Epithelial cell of esophagus (primary cell): ENCODE measurements around the gene ASF1A.
"Not testable (repeated sequence)": the region's sequence is repeated elsewhere in the genome, so short reads cannot be mapped to it uniquely, and the experiment has no call there.

Experiments
- DNase-seq: peaks from one replicate; pipeline ENCODE4 v3.0.0; 2010; ENCODE audit warnings: low read depth
- H3K4me3 ChIP-seq: 2 replicates; pipeline ENCODE4 v1.5.1; 2011; ENCODE audit warnings: mild to moderate bottlenecking, low read length, control low read depth
- TF ChIP-seq, protein P1 (sequence below): IDR thresholded peaks from 2 replicates; pipeline ENCODE4 v1.5.1; 2011; ENCODE audit warnings: low read depth, mild to moderate bottlenecking, low read length, control low read depth, inconsistent platforms; ENCODE audit not compliant: insufficient read depth; ENCODE audit errors: missing control alignments

ASF1A gene

GRCh38 chr6:118862443-118862842 lies 31.5 kb upstream of the ASF1A start:
- TF ChIP-seq, protein P1, sequence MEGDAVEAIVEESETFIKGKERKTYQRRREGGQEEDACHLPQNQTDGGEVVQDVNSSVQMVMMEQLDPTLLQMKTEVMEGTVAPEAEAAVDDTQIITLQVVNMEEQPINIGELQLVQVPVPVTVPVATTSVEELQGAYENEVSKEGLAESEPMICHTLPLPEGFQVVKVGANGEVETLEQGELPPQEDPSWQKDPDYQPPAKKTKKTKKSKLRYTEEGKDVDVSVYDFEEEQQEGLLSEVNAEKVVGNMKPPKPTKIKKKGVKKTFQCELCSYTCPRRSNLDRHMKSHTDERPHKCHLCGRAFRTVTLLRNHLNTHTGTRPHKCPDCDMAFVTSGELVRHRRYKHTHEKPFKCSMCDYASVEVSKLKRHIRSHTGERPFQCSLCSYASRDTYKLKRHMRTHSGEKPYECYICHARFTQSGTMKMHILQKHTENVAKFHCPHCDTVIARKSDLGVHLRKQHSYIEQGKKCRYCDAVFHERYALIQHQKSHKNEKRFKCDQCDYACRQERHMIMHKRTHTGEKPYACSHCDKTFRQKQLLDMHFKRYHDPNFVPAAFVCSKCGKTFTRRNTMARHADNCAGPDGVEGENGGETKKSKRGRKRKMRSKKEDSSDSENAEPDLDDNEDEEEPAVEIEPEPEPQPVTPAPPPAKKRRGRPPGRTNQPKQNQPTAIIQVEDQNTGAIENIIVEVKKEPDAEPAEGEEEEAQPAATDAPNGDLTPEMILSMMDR, result no peak
- H3K4me3 ChIP-seq, result no peak overlapping the region
- no peak for DNase-seq

DNA sequence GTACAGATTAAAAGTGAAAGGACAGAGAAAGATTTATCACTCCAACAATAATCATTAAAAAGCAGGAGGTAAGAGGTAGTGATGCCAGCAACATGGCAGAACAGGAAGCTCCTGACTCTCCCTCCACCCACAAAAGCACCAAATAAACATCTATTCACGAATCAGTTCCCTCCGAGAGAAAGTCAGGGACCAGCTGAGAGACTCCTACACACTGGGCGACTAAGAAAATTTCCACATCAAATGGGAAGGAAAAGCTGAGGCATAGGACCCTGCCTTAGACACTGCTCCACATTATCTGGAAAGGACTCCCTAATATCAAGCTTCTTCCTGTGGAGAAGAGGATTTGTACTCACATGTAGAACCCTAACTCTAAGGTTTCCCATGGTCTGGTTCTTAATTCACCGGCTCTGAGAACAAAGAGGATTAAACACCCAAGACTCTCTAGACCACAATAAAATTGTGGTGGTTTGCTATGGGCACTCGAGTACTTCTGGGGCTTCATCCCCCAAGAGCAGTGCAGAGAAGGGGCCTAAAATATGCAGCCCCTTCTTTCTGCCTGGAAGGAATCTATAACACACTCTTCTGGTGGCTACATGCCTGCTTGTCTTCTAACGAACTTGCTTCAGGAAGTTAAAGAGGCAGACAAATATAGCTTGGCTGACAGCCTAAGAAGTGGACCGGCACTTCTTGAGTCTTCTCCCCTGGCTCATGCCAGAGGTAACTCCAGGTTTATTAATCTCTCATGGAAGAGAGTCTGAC lies 29.4 kb upstream of the ASF1A start:
- no peak for DNase-seq
- TF ChIP-seq, protein P1, result no peak
- H3K4me3 ChIP-seq, result no peak overlapping the region

GRCh38 chr6:118865100-118865391 lies 28.9 kb upstream of the ASF1A start:
- TF ChIP-seq, protein P1, result no peak
- no peak overlapping the region for H3K4me3 ChIP-seq
- no peak for DNase-seq

DNA sequence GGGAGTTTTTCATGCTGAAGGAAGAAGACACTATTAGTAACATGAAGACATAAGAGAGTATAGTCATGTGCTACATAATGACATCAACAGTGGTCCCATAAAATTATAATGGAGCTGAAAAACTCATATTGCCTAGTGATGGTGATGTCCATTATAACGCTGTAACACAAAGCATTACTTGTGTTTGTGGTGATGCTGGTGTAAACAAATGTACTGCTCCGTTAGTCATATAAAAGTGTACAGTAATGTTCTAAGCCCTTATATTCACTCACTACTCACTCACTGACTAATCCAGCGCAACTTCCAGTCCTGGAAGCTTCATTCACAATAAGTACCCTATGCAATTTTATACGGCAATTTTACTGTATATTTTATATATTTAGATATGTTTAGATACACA lies 26.8 kb upstream of the ASF1A start:
- no peak overlapping the region for H3K4me3 ChIP-seq
- TF ChIP-seq, protein P1, result no peak
- peak; percentile 51 for DNase-seq

- not testable (repeated sequence) for DNase-seq, H3K4me3 ChIP-seq
These were observed 25.1 kb upstream of the ASF1A start for GRCh38 chr6:118868901-118869300.

DNA sequence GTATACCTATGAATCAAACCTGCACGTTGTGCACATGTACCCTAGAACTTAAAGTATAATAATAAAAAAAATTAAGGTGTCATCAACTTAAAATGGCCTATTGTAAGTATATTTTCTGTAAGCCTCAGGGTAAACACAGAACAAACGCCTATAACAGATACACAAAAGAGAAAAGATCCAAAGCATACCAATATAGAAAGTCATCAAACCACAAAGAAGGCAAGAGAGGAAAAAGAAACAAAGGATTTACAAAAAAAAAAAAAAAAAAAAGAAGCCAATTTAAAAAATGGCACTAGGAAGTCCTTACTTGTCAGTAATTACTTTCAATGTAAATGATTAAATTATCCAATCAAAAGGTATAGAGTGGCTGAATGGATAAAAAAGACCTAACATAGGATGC lies 24.6 kb upstream of the ASF1A start:
- peak; percentile 57 for DNase-seq
- TF ChIP-seq, protein P1, result no peak
- no peak overlapping the region for H3K4me3 ChIP-seq

- no peak for DNase-seq
- TF ChIP-seq, protein P1, result no peak
- no peak overlapping the region for H3K4me3 ChIP-seq
These were observed 23.9 kb upstream of the ASF1A start for GRCh38 chr6:118869894-118870589.
